Erythroblast (primary cell): ENCODE results near the gene SUSD1.

Source experiments
- GATA1 ChIP-seq: IDR thresholded peaks from 2 replicates; pipeline ENCODE4 v1.6.1; 2011; ENCODE audit warnings: low read depth, mild to moderate bottlenecking, control low read depth, low read length, moderate library complexity
- POLR2A ChIP-seq: IDR thresholded peaks from 2 replicates; pipeline ENCODE4 v1.6.1; 2011; ENCODE audit warnings: mild to moderate bottlenecking, low read length

DNA sequence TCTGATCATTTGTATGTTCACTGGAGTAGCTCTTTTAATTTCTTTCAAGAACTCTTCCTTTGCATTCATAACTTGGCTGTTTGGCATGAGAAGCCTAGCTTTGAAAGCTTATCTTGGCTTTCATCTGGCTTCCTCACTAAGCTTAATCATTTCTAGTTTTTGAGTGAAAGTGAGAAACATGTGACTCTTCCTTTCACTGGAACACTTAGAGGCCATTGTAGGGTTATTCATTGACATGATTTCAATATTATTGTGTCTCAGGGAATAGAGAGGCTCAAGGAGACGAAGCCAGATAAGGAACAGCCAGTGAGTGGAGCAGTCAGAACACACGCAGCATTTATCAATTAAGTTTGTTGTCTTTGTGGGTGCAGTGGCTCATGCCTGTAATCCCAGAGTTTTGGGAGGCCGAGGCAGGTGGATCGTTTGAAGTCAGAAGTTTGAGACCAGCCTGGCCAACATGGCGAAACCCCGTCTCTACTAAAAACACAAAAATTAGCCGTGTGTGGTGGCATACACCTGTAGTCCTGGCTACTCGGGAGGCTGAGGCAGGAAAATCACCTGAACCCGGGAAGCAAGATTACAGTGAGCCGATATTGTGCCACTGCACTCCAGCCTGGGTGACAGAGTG, 180.2 kb downstream of the SUSD1 start:
- no peak for TF ChIP-seq POLR2A
- TF ChIP-seq GATA1, result no peak
